Skin epidermis (tissue), 12 donors: ENCODE measurements around the gene PLEK.

Experiments used
- H3K27ac ChIP-seq, 21 experiments: fragments of 200-600 bp; sonication (generic) in 11 of 21; one replicate each; pipeline ENCODE4 v1.5.0; 2020; ENCODE audit warnings: mild to moderate bottlenecking in 3 of 21, inconsistent platforms in 2 of 21, moderate library complexity in 2 of 21
- H3K4me3 ChIP-seq, 7 experiments: fragments of 200-600 bp; sonication (generic) in 2 of 7; one replicate each; pipeline ENCODE4 v1.5.0; 2020; ENCODE audit warnings: inconsistent platforms in 2 of 7, mild to moderate bottlenecking in 2 of 7, moderate library complexity in 1 of 7

The PLEK gene

GRCh38 chr2:68411397-68412126 is 46.5 kb downstream of the PLEK start:
- H3K27ac ChIP-seq, result peak overlapping the region in 1 of 21 experiments; percentile 55
- no peak overlapping the region for H3K4me3 ChIP-seq

DNA sequence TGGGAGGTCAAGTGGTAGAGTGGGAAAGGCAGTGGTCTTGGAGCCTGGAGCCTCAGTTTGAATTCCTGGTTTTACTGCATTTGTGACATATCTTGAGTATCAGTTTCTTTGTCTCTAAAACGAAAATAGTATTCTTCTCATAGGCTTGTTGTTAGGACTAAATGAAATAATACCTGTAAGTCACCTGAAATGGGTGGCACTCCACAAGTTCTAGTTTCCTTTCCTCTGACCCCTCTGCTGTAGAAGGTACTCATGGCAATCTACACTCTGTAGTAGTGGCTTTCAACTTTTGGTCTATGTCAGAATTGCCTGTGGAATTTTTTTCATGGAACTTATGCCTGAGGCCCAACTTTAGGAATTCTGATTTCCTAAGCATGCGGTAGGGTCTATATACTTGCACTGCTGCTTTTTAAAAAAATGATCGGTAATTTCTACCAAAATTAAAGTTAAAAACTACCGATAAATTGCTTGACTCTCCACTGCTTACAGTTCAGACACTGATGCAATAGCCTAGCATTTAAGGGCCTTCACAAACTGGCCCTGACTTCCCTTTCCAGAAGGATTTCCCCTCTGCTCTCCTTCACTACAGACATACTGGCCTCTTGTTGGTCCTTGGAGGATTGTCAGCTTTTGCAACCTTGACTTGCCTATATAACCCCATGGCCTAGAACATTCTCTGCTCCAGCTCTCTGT is 47.2 kb downstream of the PLEK start:
- no peak overlapping the region for H3K4me3 ChIP-seq
- peak overlapping the region in 1 of 21 experiments; percentile 55 for H3K27ac ChIP-seq

GRCh38 chr2:68413466-68413865 is 48.4 kb downstream of the PLEK start:
- no peak overlapping the region for H3K27ac ChIP-seq
- no peak overlapping the region for H3K4me3 ChIP-seq

GRCh38 chr2:68414452-68414851 is 49.4 kb downstream of the PLEK start:
- H3K27ac ChIP-seq, result no peak overlapping the region
- no peak overlapping the region for H3K4me3 ChIP-seq

DNA sequence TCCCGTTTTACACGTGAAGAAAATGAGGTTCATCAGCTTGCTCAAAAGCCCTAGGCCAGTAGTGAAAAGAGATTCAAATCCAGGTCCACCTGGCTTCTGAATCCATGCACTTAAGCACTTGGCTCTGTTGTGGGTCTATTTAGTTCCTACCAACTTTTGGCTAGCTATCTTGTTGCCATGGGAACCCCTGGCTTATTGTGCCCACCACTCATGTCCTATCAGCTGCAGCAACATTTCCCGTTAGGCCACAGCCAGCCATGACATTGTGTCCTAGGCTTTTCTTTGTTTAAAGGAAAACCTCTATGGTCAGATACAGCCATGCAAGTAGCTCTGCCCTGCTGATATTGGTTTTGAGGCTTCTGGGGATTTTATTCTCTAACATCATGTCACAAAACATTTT is 49.8 kb downstream of the PLEK start:
- Histone ChIP-seq H3K4me3 (no peak overlapping the region), H3K27ac (no peak overlapping the region)

GRCh38 chr2:68415521-68415920 is 50.4 kb downstream of the PLEK start:
- H3K27ac ChIP-seq, result no peak overlapping the region
- H3K4me3 ChIP-seq, result no peak overlapping the region

DNA sequence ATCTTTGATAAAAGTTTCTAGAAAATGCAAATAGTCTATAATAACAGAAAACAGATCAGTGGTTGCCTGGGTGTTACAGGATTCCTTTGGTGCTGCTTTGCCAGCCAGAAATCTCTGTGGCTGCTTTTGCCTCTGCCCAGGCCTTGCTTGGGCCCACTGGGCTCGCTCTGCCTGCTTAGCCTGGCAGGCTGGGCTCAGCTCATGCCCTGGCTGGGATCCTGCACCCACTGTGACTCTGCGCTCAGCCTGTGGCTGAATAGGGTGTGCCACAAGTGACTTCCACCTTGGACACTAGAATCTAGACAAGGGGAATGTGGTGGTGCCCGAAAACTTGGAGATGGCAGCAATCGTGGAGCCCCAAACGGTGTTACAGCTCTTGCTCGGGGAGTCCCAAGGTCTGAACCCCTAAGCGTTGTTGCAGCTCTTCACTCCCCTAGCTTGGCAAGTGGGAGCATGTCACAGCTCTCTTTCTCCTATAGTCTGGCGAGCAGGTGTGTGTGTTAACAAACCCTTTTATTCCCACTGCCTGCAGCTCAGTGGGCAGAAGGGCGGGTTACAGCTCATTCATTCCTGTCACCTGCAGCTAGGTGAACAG is 51.1 kb downstream of the PLEK start:
- Histone ChIP-seq H3K4me3 (no peak overlapping the region), H3K27ac (peak overlapping the region in 2 of 21 experiments; percentile 8 to 38)

GRCh38 chr2:68417926-68418325 is 52.8 kb downstream of the PLEK start:
- peak overlapping the region in 1 of 21 experiments; percentile 36 for H3K27ac ChIP-seq
- H3K4me3 ChIP-seq, result no peak overlapping the region

GRCh38 chr2:68418419-68418818 is 53.3 kb downstream of the PLEK start:
- peak overlapping the region in 1 of 21 experiments; percentile 36 for H3K27ac ChIP-seq
- no peak overlapping the region for H3K4me3 ChIP-seq

GRCh38 chr2:68418855-68419254 is 53.8 kb downstream of the PLEK start:
- H3K27ac ChIP-seq, result peak overlapping the region in 1 of 21 experiments; percentile 36

DNA sequence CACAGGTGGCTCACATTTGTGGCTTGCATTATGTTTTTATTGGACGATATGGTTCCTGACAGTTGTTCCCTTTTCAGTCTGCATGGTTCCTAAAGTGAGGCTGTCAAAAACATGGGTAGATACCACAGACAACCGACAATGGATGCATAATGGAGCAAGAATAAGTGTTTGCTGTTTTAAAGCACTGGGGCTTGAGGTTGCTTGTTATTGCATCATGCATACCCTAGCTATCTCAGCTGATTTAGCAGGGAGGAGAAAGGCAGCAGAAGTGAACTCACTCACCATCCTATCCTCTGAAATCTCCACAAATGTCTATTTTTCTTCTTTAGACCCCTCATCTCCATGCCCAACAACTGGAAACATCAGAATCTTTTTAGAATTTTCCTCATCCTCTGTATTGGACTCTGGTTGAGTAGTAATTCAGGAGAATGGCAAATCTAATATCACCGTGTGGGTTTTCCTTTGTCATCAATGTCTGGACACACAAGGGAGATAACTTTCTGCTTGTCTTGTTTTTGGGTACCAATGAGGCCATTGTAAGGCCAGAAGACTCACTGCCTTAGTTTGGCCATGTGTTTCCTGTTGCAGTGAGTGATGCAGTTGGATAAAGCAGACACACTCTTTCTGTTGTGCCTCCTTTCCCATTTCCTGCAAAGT is 55.3 kb downstream of the PLEK start:
- H3K4me3 ChIP-seq, result no peak overlapping the region
- H3K27ac ChIP-seq, result no peak overlapping the region

More at GRCh38 chr2:68418855-68419254, 53.8 kb downstream of the PLEK start:
- H3K4me3 ChIP-seq, result no peak overlapping the region

GRCh38 chr2:68423966-68424650 is 59.0 kb downstream of the PLEK start:
- peak overlapping the region in 5 of 21 experiments; percentile 2 to 80 (median 42) for H3K27ac ChIP-seq

DNA sequence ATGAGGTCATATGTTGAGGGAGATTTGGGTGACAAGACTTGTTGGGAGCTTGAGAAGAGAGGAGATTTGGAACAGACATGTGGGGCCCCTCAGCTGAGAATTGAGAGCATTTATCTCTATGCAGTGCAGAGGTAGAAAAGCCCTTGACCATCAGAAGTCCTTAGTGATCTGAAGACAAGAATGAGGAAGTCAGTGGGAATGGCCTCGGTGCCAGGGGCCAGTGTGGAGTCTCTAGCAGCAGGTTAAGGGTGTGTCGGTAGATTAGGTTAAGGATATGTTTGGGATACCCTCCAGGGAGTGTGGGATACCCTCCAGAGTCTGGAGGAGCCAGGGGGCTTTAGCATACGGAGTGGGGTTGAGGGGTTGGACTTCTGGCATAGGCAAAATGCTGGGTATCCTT is 60.4 kb downstream of the PLEK start:
- no peak overlapping the region for H3K4me3 ChIP-seq
- peak overlapping the region in 3 of 21 experiments; percentile 42 to 80 (median 63) for H3K27ac ChIP-seq

More at GRCh38 chr2:68423966-68424650, 59.0 kb downstream of the PLEK start:
- no peak overlapping the region for H3K4me3 ChIP-seq

DNA sequence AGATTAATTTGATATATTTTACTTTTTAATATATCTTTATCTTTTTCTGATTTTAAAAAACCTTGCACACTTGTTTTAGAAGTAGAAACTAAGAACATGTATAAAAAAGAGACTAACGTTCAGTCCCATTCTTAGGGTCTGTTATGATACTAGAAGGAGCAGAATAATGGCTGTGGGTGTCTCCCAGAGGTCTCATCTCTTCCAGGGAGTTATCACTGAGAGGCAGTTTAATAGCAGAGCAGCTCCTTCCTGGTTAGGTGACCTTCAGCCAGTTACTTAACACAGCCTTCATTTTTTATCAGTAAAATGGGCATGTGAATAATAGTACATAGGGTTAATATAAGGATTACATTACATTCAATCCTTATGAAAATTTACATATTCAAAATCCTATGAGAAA is 61.4 kb downstream of the PLEK start:
- peak overlapping the region in 9 of 21 experiments; percentile 17 to 80 (median 42) for H3K27ac ChIP-seq

DNA sequence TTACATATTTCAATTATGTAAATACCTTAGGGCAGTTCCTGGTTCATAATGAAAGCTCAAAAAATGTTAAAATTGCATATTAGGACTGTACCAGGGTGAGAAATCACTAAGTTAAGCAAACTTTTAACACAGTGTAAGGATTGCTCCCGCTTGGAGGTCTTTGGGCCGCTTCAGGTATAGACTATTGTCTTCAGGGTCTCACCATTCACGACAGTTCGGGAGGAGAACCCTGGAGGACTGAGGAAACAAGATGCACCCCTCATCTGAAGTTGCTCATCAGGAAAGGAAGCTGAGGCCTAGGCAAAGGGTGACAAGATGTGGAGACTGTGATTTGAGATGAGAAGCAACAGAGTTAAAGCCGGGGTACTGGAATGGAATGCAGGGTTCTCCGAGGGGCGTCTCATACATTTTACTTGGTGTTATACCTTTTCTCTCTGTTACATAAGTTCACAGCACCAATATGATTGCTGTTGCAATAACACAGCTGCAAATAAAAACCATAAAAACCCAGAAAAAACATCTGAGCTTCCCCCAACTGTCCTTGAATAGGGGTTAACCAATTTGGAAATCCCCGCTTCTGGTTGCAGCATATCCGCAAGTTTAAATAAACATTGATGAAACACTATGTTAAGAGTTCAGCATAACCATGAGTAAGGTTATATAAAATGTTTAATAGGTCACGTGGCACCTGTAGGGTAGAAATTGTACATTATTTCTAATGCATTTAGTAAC is 61.9 kb downstream of the PLEK start:
- H3K4me3 ChIP-seq, result no peak overlapping the region
- peak overlapping the region in 9 of 21 experiments; percentile 17 to 80 (median 42) for H3K27ac ChIP-seq

More for the DNA sequence above, 61.4 kb downstream of the PLEK start:
- H3K4me3 ChIP-seq, result no peak overlapping the region

DNA sequence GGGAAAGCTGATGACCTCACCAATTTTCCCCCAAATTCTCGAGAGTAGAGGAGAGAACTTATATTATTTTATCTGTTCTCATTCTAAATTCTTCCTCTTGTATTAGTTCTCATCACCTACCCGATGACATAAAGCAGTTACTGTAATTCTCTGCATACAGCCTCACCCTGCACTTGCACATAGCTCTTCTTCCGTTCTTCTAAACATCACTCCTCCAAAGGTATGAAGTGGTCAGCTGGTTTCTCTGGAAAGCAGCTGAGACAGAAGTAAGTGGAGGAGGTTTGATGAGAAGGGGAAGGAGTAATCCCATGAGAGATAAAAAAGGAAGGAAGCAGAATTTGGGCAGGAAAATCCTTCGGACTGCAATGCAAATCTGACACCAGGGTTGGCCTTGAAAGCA is 63.0 kb downstream of the PLEK start:
- peak overlapping the region in 3 of 21 experiments; percentile 19 to 80 (median 39) for H3K27ac ChIP-seq

DNA sequence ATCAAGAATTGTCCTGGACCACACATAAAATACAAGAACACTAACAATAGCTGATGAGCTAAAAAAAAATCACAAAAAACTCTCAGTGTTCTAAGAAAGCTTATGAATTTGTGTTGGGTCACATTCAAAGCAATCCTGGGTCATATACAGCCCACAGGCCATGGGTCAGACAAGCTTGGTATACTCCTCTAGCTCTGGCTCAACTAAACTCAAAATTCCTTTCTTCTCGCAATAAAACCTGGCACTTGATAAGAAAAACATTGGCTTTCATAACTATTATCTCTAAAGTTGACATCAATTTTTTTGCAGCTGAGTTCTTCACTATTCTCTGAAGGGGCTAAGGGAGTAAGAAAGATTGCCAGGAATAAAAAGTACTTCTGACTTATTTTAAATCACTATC is 63.7 kb downstream of the PLEK start:
- H3K27ac ChIP-seq, result peak overlapping the region in 1 of 21 experiments; percentile 80

More for the DNA sequence above, 63.0 kb downstream of the PLEK start:
- H3K4me3 ChIP-seq, result no peak overlapping the region

GRCh38 chr2:68429311-68429826 is 64.3 kb downstream of the PLEK start:
- Histone ChIP-seq H3K27ac (peak overlapping the region in 1 of 21 experiments; percentile 26), H3K4me3 (no peak overlapping the region)

More for the DNA sequence above, 63.7 kb downstream of the PLEK start:
- no peak overlapping the region for H3K4me3 ChIP-seq
